GM18907 (cell line): ENCODE measurements around the gene RPTOR.
"Not testable (repeated sequence)": the region's sequence is repeated elsewhere in the genome, so short reads cannot be mapped to it uniquely, and the experiment has no call there.

ENCODE experiments used
- ATAC-seq: cut with Tn5 transposase; IDR thresholded peaks from one replicate; pipeline ENCODE4 v1.9.1; 2021; ENCODE audit warnings: mild to moderate bottlenecking, moderate library complexity; ENCODE audit not compliant: unreplicated experiment

The RPTOR gene

DNA sequence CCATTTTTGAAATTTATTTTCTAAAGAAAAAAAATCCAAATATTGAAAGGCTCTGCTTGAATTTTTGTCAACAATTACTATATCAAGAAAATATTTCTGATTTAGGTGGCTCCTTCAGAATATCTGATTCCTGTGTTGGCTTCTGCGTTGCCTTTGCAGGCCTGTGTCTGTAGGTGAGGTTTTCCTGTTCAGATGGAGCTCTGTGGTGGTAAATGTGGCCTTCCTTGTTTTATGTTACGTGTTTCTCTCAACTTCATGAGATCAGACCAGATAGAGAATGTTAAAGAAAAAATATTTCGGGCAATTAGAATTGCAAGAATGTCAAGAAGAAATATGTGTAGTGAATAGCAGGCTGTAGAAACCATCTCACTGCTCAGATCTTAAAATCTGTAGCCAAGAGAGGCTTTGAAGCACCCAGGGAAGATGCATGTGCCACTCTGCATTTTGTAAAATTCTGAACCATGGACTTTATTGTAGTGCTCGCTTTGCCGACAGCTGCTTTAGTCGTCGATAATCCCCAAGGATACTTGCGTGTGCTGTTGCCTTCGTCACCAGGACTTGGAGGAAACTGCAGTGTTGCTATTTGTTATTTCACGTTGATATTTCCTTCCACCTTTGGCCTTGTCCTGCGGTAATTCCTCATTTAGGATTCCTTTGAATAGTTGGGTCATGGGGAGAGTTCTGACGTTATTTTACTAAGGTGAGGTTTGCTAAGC lies 69.9 kb downstream of the RPTOR start:
- ATAC-seq = no peak

DNA sequence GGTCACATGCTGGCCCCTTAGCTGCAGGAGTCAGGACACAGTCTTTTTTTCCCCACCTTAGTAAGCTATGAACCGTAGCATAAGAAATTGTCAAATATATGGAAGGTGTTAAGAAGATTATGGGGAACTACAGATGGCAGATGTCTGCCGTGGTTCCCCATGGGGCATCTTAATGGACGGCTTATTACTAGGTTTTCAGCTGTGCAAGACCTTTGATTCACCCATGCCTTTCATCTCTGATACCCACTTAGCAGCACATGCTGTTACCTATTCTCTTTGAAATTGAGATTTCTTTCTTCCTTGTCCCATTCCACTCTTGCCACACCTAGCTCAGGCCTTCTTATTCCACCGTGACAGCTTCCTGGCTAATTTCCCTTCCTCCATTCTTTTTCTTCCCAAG lies 70.7 kb downstream of the RPTOR start:
- ATAC-seq = no peak

DNA sequence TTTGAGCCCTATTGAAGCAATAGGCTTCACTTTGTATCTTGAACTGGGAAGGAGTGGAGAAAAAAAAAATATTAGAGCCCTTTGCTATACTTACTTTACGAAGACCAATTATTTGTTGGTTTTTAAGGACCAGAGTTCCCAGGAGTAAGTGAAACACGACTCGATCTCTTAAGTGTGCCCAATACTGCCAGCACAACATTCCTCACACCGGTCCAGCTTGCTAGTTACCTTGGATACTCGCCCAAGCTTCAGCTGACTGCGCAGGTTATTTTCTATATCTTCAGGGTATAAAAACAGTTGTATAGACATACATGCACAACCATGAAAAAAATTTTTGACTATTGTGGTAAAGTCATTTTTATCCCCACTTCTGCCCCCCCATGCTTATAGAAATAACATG lies 72.1 kb downstream of the RPTOR start:
- ATAC-seq = no peak

DNA sequence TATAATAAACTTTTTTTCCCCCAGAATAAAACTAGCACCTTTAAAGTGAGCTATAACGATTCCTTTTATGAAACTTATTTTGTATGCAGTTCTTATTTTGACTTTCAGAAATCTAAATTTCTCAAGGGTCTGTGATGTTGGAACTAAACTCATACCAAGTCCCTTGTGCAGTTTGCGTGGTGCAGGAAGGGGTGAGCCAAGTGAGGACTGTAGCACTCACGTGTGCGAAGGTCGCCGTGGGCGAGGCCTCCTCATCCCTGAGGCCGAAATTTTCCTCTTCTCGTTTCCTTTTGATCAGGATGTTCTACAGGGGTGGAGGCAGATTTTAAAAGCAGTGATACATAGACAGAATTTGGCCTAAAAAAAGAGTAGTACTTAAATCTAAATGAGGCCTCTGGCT lies 73.7 kb downstream of the RPTOR start:
- no peak for ATAC-seq

DNA sequence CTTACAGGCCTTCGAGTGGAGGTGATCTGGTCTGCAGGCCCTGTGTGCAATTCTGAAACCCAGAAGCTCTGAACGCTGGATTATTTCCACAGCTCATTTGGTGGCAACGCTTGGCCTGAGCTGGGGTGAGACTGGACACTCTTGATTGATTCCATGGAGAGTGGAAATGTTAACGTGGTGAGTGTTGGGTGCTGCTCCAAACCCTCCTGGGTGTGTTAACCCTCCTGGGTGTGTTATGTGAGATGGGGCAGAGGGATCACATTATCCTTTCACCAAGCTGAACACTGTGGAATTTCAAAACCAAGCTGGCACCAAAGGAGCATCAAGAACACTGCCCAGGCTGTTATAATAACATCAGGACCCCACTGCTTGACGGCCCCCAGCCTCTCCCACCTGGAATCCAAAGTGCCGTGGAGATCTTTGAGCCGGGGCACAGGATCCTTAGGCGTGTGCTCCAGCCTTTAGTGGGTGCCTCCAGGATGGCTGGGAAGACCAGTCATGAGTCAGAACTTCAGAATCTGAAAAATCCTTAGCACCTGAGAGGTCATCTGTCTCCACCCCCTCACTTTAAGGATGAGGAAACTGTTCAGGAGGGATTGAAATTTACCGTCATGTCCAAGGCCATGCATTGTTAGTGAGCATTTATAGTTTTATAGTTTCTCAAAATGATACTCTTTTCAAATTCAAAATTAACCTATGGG lies 75.0 kb downstream of the RPTOR start:
- no peak for ATAC-seq

DNA sequence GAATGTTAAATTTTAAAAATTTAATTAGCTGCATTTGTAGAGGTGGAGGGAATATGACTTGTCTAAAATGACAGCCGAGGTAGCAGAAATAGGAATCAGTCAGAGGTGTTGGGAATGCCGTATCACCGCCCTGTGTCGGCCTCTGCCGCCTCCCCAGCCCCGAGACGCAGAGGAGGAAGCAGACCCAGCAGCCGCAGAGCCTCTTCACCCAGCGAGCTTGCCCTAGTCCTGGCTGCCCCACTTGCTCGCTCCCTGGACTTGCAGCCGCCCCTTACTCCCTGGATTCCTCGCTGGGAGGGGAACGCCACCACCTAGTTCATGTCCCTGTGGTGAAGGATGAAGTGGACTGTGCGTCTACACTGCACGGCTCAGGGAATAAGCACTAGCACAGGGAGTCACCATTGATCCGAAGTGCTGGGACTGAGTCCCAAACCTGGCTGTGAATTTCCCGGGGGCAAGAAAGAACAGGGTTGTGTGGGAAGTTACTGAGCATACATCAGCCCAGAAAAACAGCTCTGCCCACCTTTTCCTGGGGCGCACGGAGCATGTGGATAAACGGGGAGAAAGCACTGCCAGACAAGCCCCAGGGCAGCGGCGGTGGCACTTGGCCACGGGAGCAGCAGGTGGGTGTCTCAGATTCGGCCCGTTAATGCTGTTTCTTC lies 76.8 kb downstream of the RPTOR start:
- ATAC-seq = no peak

DNA sequence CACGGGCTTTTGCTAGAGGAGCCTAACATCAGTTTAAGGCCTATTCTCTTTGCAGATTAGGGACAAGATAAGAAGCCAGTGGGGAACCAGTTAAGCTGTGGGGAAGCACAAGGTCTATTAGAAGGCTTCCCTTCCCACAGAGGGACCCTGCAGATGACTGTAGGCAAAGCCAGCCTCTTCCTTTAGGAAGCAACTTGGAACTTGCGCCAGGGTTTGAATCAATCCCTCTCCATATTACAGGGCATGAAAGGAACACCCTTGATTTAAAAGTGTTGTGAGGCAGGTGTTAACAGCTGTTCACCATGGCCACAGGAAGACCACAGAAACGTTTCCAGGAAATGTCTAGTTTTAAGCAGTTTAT lies 77.3 kb downstream of the RPTOR start:
- no peak for ATAC-seq

DNA sequence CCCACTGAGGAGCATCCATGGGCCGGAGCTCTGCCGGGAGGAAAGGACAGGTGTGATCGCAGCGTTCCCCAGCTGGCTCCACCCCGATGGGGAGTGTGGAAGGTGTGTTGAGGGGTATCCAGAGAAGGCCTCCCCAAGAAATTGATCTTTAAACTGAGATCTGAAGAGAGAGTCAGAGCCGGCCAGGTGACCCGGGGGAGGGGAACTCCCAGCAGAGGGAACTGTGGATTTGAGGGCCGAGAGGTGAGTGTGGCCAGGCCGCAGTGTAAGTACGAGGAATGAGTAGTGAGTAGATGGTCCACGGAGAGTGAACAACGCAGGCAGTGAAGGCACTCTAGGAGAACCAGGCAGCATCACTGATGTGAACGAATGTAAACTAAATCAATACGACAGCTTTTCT lies 80.2 kb downstream of the RPTOR start:
- ATAC-seq = no peak

DNA sequence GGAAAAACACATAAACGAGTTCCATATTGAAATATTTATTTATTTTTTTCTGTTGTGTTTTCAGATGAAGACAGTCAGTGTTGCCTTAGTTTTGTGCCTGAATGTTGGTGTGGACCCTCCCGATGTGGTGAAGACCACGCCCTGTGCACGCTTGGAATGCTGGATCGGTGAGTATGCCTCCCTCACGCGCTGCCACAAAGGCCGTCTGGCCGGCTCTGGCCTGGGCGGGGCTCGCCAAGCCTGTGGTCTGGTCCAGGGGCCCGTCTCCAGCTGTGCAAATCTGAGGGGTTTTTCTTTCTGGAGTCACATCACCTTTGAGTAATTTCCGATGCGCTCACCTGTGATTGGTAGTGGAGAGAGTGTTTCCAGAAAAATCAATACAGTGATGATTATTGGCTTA lies 81.0 kb downstream of the RPTOR start:
- ATAC-seq = no peak

DNA sequence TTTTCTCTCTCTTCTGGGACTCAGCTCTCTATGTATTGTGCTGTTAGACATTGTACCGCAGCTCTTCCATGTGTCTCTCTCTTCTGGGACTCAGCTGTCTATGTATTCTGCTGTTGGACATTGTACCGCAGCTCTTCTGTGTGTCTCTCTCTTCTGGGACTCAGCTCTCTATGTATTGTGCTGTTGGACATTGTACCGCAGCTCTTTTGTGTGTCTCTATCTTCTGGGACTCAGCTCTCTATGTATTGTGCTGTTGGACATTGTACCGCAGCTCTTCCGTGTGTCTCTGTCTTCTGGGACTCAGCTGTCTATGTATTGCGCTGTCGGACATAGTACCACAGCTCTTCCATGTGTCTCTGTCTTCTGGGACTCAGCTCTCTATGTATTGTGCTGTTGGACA lies 84.2 kb downstream of the RPTOR start:
- ATAC-seq = not testable (repeated sequence)

DNA sequence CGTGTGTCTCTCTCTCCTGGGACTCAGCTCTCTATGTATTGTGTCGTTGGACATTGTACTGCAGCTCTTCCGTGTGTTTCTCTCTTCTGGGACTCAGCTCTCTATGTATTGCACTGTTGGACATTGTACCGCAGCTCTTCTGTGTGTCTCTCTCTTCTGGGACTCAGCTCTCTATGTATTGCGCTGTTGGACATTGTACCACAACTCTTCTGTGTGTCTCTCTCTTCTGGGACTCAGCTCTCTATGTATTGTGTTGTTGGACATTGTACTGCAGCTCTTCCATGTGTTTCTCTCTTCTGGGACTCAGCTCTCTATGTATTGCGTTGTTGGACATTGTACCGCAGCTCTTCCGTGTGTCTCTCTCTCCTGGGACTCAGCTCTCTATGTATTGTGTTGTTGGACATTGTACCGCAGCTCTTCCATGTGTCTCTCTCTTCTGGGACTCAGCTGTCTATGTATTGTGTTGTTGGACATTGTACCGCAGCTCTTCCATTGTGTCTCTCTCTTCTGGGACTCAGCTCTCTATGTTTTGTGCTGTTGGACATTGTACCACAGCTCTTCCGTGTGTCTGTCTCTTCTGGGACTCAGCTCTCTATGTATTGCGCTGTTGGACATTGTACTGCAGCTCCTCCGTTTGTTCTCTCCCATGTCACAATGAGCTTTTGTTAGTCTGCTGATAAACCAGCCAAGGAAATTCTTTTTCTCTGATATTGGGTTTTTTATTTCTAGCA lies 84.8 kb downstream of the RPTOR start:
- no peak for ATAC-seq

DNA sequence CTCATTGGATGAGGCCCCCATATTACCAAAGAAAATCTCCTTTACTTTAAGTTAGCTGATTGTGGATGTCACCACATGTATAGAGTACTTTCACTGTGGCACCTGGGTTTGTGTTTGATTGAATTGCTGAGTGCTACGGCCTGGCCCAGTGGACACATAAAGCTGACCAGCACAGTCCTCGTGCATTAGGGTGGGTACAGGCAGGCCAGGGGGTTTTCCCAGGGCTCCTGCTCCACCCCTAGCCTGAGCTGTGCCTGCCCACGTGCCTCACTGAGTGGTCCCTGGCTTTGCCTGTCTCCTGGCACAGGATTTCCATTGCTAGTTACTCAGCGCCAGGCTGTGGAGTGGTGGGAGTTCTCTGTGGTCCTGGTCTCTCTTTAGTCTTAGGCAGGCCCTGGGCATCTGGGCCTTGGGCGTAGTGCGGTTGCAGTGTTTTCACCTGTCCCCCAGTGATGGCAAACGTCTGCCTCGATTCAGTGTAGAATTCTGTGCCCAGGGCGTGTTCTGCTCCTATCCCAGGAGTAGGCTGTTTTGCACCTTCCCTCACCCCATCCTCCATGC lies 86.0 kb downstream of the RPTOR start:
- no peak for ATAC-seq

DNA sequence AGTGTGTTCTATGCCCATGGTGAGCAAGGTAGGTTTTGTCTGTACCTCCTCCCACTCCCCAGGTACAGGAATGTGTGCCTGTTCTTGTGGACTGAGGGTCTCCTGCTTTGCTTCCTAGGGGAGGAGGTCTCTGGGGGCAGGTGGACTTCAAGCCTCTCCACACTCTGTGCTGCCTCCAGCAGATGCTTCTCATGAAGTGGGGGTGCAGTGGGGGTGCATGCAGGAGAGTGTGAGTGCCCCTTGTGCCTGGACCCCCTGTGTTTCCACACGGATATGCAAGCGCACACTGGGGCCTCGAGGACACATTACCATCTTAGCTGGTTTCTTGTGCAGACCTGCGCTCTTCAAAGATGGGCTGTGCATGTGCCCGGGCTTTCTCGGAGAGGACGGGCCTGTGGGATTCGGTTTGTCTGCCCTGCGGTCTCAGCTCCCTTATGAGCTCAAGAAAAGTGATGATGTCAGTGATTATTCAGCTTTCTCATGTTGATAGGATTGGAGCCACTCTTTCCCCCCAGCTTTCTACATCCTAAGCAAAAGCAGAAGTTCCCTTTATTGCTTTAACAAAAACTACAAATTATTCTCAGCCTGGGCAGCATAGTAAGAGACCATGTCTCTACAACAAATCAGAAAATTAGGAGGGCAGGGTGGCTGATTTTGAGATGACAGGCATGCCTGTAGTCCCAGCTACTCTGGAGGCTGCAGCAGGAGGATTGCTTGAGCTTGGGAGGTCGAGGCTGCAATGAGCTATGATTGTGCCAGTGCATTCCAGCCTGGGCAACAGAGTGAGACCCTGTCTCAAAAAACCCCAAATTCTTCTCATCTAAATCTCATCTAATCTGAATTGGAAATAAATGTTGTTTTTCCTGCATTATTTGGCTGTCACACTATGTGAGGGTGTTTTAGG lies 86.8 kb downstream of the RPTOR start:
- ATAC-seq = no peak

DNA sequence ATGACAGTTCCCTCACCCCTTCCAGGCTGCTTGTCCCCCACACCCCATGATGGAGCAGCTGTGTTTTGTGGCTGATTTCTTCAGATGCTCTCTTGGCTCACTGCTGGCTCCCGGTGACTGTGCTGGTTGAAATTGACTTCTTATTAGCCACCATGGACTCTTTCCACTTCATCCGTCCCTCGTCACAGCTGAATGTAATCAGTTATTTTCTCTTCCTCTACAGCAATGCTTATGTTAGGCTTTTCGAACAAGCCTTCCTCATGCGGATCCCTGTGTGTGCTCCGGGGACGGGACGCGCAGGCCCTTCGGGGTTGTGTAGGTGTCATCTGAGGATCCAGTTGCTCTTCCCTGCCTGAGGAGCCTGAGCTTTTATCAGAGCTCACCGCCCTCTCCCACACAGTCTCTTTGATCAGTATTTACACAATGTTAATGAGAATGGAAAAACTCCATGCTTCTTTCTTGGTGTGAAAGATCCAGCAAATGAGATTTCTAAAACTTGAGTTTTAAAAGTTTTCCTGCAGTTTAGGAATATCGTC lies 87.5 kb downstream of the RPTOR start:
- no peak for ATAC-seq

DNA sequence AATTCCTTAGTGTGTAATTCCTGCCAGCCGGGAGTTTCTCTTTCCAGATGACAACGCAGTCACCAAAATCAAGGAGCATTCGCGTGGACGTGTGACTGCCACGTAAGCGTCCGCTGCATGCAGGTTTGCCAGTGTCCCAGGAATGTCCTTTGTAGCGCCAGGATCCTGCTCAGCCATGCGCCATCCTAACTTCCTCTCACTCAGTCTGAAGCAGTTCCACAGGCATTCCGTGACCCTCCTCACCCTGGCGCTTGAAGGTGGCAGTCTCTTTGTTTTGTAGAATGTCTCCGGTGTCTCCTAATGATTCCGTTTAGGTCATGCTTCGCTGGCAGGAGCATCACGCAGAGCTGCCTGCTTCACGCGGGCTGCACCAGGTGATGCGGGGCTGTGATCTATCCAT lies 88.6 kb downstream of the RPTOR start:
- no peak for ATAC-seq

DNA sequence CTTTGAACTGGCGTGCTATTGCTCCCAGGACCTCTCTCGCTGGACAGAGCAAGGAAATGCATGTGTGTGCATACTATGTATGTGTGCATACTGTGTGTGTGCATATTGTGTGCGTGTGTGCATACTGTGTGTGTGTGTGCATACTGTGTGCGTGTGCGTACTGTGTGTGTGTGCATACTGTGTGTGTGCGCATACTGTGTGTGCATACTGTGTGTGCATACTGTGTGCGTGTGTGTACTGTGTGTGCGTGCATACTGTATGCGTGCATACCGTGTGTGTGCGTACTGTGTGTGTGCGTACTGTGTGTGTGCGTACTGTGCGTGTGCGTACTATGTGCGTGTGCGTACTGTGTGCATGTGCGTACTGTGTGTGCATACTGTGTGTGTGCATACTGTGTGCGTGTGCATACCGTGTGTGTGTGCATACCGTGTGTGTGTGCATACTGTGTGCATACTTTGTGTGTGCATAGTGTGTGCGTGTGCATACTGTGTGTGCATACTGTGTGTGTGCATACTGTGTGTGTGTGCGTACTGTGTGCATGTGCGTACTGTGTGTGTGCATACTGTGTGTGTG lies 89.4 kb downstream of the RPTOR start:
- no peak for ATAC-seq

DNA sequence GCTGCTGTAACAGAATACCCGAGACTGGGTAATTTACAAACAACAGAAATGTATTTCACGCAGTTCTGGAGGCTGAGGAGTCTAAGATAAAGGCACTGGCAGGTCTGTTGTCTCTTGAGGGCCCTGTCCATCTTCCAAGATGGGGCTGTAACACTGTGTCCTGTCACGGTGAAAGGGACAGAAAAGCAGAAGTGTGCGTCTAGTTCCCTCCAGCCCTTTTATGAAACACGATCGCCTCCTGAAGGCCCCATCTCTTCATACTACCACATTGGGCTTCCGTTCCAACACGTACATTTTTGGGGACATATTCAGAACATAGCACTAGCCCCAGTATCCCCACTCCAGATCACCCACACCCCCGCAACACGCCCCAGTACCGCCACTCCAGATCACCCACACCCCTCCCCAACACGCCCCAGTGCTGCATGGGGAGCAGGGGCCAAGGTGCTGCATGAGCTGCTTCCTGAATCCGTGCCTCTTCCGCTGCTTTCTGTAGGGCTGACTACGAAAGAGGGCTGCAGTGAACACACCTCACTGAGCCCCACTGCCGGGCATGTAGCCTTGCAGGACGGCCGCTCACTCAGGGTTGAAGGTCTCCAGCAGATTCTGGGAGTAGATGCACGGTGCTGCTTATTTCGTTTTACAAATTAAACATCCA lies 91.9 kb downstream of the RPTOR start:
- ATAC-seq = no peak

DNA sequence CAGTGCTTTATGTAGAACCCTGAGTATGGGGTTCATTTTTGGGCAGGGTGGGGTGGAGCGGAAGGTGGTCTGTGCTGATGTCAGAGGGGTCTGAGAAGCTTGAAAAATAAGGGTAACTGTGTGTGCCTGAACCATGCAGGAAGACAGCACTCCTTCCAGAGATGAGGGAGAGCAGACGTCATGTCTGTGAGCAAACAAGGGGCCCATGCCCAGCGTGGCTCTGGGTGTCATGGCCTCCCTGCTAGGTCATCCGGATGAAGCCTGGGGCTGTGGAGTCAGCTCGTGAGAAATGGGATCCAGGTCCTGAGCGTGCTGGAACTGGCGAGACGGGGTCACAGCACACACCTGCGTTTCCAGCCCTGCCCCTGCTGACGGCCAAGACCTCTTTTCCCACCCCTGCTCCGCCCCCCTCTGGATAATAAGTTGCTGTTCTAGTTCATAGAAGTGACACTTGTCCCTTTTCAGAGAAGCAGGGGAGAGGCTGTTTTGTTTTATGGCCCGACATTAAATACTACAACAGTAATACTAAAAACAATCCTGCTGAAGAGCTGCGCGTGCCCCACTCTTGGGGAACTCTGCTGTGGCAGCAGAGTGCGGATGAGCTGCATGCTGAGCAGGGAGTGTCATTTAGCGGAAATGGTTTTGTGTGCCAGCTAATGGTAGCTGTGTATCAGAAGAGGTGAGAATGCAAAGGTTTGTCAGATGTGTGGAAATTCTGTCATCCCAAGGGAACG lies 92.6 kb downstream of the RPTOR start:
- no peak for ATAC-seq
